Measurements from ENCODE around the gene DNM3. TPM values are rescaled to one million over a fixed set of nuclear protein-coding genes. Genes with fewer than 3 reads are reported as not detected.

The DNM3 gene
- total RNA-seq, 1 donor from 2014 or later, result 0.41 TPM

- no peaks in the 10 kb centered on the region for H3K9me3 Mint-ChIP-seq
- H3K4me3 Mint-ChIP-seq (ENCODE audit: low read depth), result no peak overlapping the region
- intact Hi-C loops (cut with micrococcal nuclease), result loop anchor here (1.0 kb wide), 2 partner anchors 265 to 310 kb away; no protein-coding TSS in a partner anchor
- DNase-seq (ENCODE audit: low spot score), result no peak
- H3K36me3 Mint-ChIP-seq (ENCODE audit: low read depth), result no peaks in the 10 kb centered on the region
- peaks cover 37% of the 10 kb centered on the region for H3K4me1 Mint-ChIP-seq (ENCODE audit: low read depth)
- no peaks in the 10 kb centered on the region for H3K27me3 Mint-ChIP-seq (ENCODE audit: low read depth)
- H3K27ac Mint-ChIP-seq, result no peak overlapping the region
Measured at GRCh38 chr1:172399756-172400721, 558.7 kb downstream of the DNM3 start.

DNA sequence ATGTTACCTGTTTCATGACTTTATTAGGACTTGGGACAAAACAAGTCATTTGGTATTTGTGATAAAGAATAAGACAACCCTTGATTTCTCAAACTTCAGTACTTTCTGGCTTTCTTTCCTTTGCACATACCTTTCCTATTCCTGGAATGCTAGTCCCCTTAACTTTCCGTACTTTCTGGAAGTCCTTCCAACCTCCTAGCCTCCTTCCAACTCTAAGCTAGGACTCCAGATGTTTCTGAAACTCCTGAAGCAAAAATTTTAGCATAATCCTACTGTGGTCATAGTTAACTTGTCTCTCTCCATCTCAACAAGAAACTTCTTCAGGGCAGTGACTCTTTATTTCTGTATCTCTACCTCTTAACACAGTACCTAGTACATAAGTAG is 559.4 kb downstream of the DNM3 start:
- no peak overlapping the region for H3K4me3 Mint-ChIP-seq (ENCODE audit: low read depth)
- intact Hi-C loops (cut with micrococcal nuclease), result no loop called here

DNA sequence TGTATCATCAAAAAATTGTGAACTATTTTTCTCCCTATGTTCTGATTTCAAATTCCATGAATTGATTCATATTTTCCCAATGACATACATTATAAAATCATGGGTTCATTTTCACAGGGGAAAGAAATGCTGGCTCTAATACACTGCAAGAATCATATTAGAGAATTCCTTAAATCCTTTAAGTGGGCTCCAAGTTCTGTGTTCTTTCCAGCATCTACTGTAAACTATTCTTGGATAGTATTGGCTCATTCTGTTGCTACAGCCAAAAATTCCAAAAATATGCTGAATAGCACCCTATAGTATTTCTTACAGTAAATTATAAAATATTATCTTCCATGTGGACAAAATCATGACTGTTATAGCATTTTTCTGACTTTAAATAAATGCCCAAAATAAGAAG is 560.2 kb downstream of the DNM3 start:
- intact Hi-C loops (cut with micrococcal nuclease), result no loop called here
- Mint-ChIP-seq H3K4me1 (ENCODE audit: low read depth) (peaks cover 37% of the 10 kb centered on the region), H3K27me3 (ENCODE audit: low read depth) (peaks cover 3% of the 10 kb centered on the region), H3K9me3 (no peaks in the 10 kb centered on the region), H3K4me3 (ENCODE audit: low read depth) (no peak overlapping the region), H3K27ac (no peak overlapping the region), H3K36me3 (ENCODE audit: low read depth) (no peaks in the 10 kb centered on the region)
- no peak for DNase-seq (ENCODE audit: low spot score)

More for the DNA sequence above, 559.4 kb downstream of the DNM3 start:
- H3K27me3 Mint-ChIP-seq (ENCODE audit: low read depth), result peaks cover under 1% of the 10 kb centered on the region
- H3K36me3 Mint-ChIP-seq (ENCODE audit: low read depth), result no peaks in the 10 kb centered on the region
- peaks cover 37% of the 10 kb centered on the region for H3K4me1 Mint-ChIP-seq (ENCODE audit: low read depth)
- DNase-seq (ENCODE audit: low spot score), result no peak
- no peaks in the 10 kb centered on the region for H3K9me3 Mint-ChIP-seq
- H3K27ac Mint-ChIP-seq, result no peak overlapping the region

GRCh38 chr1:172401892-172402291 is 560.6 kb downstream of the DNM3 start:
- intact Hi-C loops (cut with micrococcal nuclease), result no loop called here
- Mint-ChIP-seq H3K27me3 (ENCODE audit: low read depth) (peaks cover 3% of the 10 kb centered on the region), H3K27ac (no peak overlapping the region), H3K9me3 (no peaks in the 10 kb centered on the region), H3K36me3 (ENCODE audit: low read depth) (no peaks in the 10 kb centered on the region), H3K4me1 (ENCODE audit: low read depth) (peaks cover 37% of the 10 kb centered on the region), H3K4me3 (ENCODE audit: low read depth) (no peak overlapping the region)
- no peak for DNase-seq (ENCODE audit: low spot score)

DNA sequence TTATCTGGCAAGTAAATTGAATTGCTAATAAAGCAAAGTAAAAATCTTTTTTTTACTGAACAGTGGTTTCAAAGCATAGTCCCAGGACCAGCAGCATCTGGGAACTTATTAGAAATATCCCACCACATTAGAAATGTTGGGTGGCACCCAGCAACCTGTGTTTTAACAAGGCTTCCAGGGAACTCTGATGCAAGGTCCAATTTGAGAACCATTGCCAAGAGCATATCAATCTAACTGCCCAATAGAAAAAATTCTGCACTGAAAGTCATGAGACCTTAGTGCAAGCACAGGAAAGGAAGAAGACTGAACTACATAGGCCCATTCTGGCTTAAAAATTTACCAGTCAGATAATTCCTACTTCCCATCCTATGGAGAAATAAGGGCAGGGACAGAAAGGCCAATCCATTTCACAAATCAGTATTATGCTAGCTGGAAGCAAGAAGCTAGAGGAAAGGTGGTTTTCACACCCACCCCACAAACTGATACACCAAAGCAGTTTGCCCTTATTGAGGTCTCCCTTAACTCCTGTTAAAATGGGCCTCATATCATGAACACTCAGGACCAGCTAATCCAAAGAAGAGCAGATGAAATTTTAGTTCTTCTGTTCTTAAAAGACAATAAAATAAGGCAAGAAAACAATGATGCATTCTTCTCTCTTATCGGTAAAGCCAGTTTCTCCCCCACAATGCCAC is 561.7 kb downstream of the DNM3 start:
- H3K4me3 Mint-ChIP-seq (ENCODE audit: low read depth), result no peak overlapping the region
- H3K4me1 Mint-ChIP-seq (ENCODE audit: low read depth), result peaks cover 30% of the 10 kb centered on the region
- H3K36me3 Mint-ChIP-seq (ENCODE audit: low read depth), result no peaks in the 10 kb centered on the region
- DNase-seq (ENCODE audit: low spot score), result no peak
- intact Hi-C loops (cut with micrococcal nuclease), result no loop called here
- no peaks in the 10 kb centered on the region for H3K9me3 Mint-ChIP-seq
- no peak overlapping the region for H3K27ac Mint-ChIP-seq
- peaks cover 3% of the 10 kb centered on the region for H3K27me3 Mint-ChIP-seq (ENCODE audit: low read depth)

DNA sequence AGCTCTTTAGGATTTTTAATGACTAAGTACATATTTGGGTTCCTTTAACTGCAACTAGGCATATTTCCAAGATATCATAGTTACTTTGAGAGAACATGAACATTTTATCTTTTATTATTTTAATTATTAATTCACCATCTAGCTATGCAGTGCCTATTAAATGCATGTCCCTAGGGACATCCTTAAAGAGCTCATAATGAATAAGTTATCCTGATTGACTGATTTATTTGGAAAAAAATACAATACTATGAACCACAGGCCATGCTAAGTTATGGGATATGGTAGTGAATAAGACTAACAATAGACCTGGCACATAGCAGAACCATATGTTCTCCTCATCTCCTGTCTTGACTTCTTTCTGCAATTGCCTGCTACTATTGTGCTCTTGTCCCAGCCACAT is 562.8 kb downstream of the DNM3 start:
- no peak for DNase-seq (ENCODE audit: low spot score)
- Mint-ChIP-seq H3K36me3 (ENCODE audit: low read depth) (no peaks in the 10 kb centered on the region), H3K27me3 (ENCODE audit: low read depth) (peaks cover 3% of the 10 kb centered on the region), H3K4me3 (ENCODE audit: low read depth) (no peak overlapping the region), H3K9me3 (no peaks in the 10 kb centered on the region), H3K4me1 (ENCODE audit: low read depth) (peaks cover 20% of the 10 kb centered on the region), H3K27ac (no peak overlapping the region)
- intact Hi-C loops (cut with micrococcal nuclease), result no loop called here

DNA sequence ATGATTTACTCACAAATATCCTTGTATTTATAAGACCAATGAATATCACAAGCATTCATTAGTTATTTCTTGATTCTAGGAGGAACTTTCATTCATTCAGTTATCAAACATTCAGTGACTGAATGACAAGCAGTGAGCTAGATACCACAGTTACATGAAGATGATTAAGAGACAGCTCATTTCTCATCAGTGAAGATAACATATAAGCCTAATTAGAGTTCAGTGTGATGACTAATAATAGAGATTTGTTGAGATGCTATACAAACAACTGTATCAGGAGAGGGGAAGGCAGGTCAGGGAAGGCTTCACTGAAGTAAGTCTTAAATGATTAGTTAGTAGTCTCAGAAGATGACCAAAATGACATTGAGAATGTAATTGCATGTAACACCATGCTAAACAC is 564.6 kb downstream of the DNM3 start:
- no peak overlapping the region for H3K27ac Mint-ChIP-seq
- H3K27me3 Mint-ChIP-seq (ENCODE audit: low read depth), result peaks cover 3% of the 10 kb centered on the region
- DNase-seq (ENCODE audit: low spot score), result no peak
- H3K9me3 Mint-ChIP-seq, result no peaks in the 10 kb centered on the region
- H3K4me3 Mint-ChIP-seq (ENCODE audit: low read depth), result no peak overlapping the region
- intact Hi-C loops (cut with micrococcal nuclease), result no loop called here
- no peaks in the 10 kb centered on the region for H3K36me3 Mint-ChIP-seq (ENCODE audit: low read depth)
- H3K4me1 Mint-ChIP-seq (ENCODE audit: low read depth), result peaks cover 6% of the 10 kb centered on the region

DNA sequence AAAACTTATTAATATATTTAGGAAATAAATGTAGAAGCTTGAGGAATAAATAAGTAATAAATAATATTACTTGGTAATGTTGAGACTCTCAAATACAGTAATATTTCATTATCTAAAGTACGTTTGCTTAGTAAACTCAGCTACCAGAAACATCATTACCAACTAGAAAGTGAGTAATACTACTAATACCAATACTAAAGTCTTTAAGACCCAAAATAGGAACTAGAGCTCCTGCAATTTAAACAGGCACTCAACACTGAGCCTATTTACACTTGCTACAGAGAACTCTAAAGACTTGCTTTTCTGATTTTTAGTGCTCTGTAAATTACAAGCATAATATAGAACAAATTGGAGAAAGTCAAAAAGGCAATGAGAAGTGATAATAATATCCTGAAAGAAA is 565.7 kb downstream of the DNM3 start:
- no peaks in the 10 kb centered on the region for H3K9me3 Mint-ChIP-seq
- H3K27me3 Mint-ChIP-seq (ENCODE audit: low read depth), result peaks cover 3% of the 10 kb centered on the region
- H3K4me3 Mint-ChIP-seq (ENCODE audit: low read depth), result no peak overlapping the region
- H3K36me3 Mint-ChIP-seq (ENCODE audit: low read depth), result no peaks in the 10 kb centered on the region
- H3K4me1 Mint-ChIP-seq (ENCODE audit: low read depth), result peaks cover 5% of the 10 kb centered on the region
- intact Hi-C loops (cut with micrococcal nuclease), result no loop called here
- no peak for DNase-seq (ENCODE audit: low spot score)
- H3K27ac Mint-ChIP-seq, result no peak overlapping the region

- intact Hi-C loops (cut with micrococcal nuclease), result no loop called here
- no peaks in the 10 kb centered on the region for H3K4me1 Mint-ChIP-seq (ENCODE audit: low read depth)
- no peaks in the 10 kb centered on the region for H3K9me3 Mint-ChIP-seq
- no peak for DNase-seq (ENCODE audit: low spot score)
- peaks cover 3% of the 10 kb centered on the region for H3K27me3 Mint-ChIP-seq (ENCODE audit: low read depth)
- H3K27ac Mint-ChIP-seq, result no peak overlapping the region
- H3K36me3 Mint-ChIP-seq (ENCODE audit: low read depth), result no peaks in the 10 kb centered on the region
- no peak overlapping the region for H3K4me3 Mint-ChIP-seq (ENCODE audit: low read depth)
Measured at GRCh38 chr1:172408958-172409357, 567.7 kb downstream of the DNM3 start.

- no peaks in the 10 kb centered on the region for H3K4me1 Mint-ChIP-seq (ENCODE audit: low read depth)
- no peaks in the 10 kb centered on the region for H3K9me3 Mint-ChIP-seq
- intact Hi-C loops (cut with micrococcal nuclease), result no loop called here
- H3K36me3 Mint-ChIP-seq (ENCODE audit: low read depth), result no peaks in the 10 kb centered on the region
- H3K27ac Mint-ChIP-seq, result no peak overlapping the region
- no peak for DNase-seq (ENCODE audit: low spot score)
- no peak overlapping the region for H3K4me3 Mint-ChIP-seq (ENCODE audit: low read depth)
- H3K27me3 Mint-ChIP-seq (ENCODE audit: low read depth), result peaks cover 3% of the 10 kb centered on the region
Measured at GRCh38 chr1:172410027-172410426, 568.7 kb downstream of the DNM3 start.

DNA sequence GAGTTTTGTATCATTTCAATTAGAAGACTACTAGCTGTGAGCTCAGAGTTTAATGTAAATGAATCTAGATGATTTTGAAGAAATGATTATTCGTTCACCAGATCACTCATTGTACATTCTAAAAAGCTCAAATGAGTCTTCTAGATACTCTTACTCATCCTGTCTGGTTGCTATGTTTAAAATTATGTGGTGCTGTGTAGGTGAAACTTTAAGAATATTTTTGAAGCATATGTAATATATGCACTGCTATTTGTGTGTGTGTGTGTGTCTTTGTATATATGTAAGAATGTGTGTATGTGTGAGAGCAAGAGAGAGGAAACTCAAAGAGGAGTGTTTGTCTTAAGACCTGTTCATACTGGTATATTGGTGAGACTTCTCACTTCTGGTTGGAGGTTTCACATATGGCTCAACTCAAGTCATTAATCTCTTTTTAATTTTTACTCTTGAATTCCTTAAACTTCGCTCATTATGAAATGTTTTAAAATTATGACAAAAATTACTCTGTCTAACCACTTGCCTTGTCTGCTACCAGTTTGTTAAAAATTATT is 570.6 kb downstream of the DNM3 start:
- no peak for DNase-seq (ENCODE audit: low spot score)
- Mint-ChIP-seq H3K27me3 (ENCODE audit: low read depth) (no peaks in the 10 kb centered on the region), H3K4me1 (ENCODE audit: low read depth) (no peaks in the 10 kb centered on the region), H3K9me3 (no peaks in the 10 kb centered on the region), H3K4me3 (ENCODE audit: low read depth) (no peak overlapping the region), H3K36me3 (ENCODE audit: low read depth) (no peaks in the 10 kb centered on the region), H3K27ac (no peak overlapping the region)
- intact Hi-C loops (cut with micrococcal nuclease), result no loop called here

DNA sequence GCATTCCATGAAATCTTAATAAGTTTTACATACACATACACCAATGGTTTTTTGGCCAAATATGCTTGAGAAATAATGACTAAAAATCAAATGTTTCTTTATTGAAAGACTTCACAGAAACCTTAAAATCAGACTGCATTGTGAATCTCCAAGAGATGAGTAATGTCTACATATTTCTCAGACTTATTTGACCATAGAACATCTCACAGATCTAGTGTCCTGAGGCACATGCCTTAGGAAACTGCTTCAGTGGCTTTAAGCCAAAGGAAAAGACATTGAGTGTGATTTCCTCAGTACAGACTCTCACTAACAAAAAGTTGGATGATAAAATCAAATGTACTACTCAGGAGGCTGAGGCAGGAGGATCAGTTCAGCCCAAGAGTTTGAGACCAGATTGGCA is 573.0 kb downstream of the DNM3 start:
- Mint-ChIP-seq H3K4me1 (ENCODE audit: low read depth) (no peaks in the 10 kb centered on the region), H3K9me3 (no peaks in the 10 kb centered on the region), H3K27ac (no peak overlapping the region), H3K4me3 (ENCODE audit: low read depth) (no peak overlapping the region), H3K36me3 (ENCODE audit: low read depth) (no peaks in the 10 kb centered on the region), H3K27me3 (ENCODE audit: low read depth) (no peaks in the 10 kb centered on the region)
- intact Hi-C loops (cut with micrococcal nuclease), result no loop called here
- no peak for DNase-seq (ENCODE audit: low spot score)

DNA sequence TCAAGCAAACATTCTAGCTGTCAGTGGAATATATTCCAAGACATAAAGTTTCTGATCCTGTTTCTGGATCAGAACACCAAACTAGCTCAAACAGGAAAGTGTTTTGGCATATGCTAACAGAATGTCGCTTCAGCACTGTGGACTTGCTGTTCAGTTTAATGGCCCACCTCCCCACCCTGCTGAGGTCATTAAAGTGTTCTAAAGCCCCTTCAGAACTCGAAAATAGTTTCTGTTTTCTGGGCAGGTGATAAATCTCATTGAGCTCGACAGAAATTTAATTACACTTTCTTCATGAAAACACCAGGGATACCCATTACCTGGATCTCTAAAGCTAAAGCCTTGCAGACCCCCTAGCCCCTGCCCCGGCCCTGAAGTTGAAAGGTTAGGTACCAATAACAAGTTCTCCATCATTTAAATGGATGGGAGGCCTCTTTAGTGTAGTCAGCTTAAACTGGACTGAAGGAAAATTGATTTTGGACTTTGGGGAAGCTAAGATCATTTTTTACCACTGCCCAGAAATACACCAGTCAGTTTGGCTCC is 575.3 kb downstream of the DNM3 start:
- no peak overlapping the region for H3K27ac Mint-ChIP-seq

More for the DNA sequence above, 575.3 kb downstream of the DNM3 start:
- no peaks in the 10 kb centered on the region for H3K9me3 Mint-ChIP-seq
- no peaks in the 10 kb centered on the region for H3K36me3 Mint-ChIP-seq (ENCODE audit: low read depth)
- H3K27me3 Mint-ChIP-seq (ENCODE audit: low read depth), result no peaks in the 10 kb centered on the region
- H3K4me3 Mint-ChIP-seq (ENCODE audit: low read depth), result no peak overlapping the region
- no peak for DNase-seq (ENCODE audit: low spot score)
- no peaks in the 10 kb centered on the region for H3K4me1 Mint-ChIP-seq (ENCODE audit: low read depth)
- intact Hi-C loops (cut with micrococcal nuclease), result no loop called here
